Measurements from ENCODE around the gene TRIM47.
A peak's percentile ranks its signal among the peaks of the same experiment; 100 is the strongest.
"Not testable (repeated sequence)": the region's sequence is repeated elsewhere in the genome, so short reads cannot be mapped to it uniquely, and the experiment has no call there.

Gene TRIM47

DNA sequence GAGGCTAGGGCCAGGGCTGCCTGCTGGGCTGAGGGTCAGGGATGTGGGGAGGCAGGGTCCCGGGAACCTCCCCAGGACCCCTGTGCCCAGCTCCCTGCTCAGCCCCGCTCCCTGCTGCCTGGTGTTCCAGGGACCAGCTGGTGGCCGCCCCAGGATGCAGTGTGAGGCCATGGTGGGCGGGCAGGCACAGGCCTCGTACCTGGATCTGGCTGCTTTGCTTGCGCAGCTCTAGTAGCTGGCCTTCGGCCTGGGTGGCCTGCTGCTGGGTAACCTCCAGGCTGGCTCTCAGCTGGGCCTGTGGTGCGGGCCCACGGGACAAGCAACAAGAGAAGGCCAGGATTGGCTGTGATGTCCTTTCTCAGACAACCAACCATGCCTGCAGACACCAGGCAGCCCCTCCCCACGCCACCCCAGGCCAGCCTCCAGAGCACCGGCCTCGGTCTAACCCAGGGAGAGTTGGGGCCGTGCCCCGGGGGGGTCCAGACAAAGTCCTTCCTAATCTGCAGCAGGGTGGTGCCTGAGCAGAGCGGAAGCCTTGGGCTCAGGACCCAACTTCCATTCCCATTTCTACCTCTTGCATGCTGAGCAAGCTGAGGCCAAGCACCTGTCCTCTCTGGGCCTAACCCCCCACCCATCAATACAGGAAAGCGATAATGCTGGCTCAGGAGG, 14.3 kb upstream of the TRIM47 start:
- DNase-seq (ENCODE audit: low read depth, low spot score): no peak

DNA sequence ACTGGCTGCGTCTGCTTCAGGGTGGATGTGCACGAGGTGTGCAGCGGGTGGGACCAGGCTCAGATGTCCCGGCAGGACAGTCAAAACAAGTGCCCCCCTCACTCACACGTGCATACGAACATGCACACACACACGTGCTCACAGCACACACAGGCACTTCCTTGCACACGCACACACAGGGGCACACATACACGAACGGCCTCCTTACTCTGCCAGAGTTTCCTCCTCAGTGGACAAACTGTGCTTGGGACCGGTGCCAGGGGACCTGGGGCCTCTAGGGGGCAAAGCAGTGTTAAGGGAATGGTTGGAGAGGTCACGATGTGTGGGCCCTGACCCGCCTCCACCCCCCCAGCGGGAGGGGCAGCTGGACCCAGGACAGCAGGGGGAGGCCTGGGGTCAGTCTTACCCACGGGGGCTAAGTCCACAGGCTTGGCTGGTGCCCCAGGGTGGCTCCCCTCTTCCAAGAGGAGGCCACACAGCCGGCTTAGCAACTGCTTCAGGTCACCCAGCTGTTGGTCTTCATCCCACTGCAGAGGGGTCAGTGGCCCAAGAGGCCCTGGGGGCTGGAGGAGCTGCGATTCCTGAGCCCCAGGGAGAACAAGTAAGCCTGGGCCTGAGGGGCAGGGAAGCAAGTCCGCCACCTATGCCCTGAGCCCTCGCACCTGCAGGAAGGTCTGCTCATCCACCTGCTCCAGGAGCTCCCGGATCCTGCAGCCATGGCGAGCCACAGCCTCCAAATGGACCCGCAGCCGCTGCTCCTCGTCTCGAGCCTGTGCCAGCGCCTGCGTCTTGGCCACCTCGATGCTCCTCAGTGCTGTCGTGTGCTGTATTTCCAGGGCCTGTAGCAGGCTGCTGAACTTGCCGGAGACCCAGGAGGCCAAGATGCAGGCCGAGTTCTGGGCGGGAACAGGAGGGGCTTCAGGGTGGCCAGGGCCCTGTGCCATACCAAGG, 13.5 kb upstream of the TRIM47 start:
- no peak for DNase-seq (ENCODE audit: low read depth, low spot score)

DNA sequence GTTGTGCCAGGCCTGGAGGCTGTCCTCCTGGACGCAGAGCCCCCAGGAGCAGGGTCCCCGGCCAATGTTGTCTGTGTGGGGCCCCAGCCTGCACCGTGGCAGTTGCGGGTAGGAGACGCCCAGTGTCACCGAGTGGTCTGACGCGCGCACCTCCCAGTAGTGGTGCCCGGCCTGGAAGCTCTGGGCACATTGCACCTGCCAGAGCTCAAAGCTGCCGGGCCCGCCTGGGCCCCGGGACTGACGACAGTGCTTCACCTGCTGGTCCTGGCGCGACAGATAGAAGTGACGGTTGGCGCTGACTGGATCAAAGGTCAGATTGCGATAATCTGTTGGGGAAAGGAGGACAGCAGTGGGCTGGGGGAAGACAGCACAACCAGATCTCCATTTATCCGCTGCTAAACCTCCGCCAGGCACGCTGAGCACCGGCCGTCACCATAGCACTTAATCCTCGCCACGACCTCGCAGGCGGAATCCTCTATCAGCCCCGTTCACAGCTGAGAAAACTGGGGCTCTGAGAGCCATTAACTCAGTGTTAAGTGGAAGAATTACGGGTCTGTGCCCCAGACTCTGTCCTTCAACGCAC, 12.7 kb upstream of the TRIM47 start:
- DNase-seq (ENCODE audit: low read depth, low spot score): no peak

GRCh38 chr17:75889454-75889853, 11.1 kb upstream of the TRIM47 start:
- no peak for DNase-seq (ENCODE audit: low read depth, low spot score)

GRCh38 chr17:75888484-75888883, 10.1 kb upstream of the TRIM47 start:
- DNase-seq (ENCODE audit: low read depth, low spot score): no peak

DNA sequence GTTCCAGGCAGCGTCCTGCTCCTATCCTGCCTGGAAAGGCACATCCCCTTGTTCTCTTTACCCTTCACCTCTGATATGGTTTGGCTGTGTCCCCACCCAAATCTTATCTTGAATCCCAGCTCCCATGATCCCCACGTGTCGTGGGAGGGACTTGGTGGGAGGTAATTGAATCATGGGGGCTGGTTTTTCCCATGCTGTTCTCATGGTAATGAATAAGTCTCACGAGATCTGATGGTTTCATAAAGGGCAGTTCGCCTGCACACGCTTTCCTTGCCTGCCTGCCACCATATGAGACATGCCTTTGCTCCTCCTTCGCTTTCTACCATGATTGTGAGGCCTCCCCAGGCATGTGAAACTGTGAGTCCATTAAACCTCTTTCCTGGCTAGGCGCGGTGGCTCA, 7.5 kb upstream of the TRIM47 start:
- not testable (repeated sequence) for DNase-seq (ENCODE audit: low read depth, low spot score)

DNA sequence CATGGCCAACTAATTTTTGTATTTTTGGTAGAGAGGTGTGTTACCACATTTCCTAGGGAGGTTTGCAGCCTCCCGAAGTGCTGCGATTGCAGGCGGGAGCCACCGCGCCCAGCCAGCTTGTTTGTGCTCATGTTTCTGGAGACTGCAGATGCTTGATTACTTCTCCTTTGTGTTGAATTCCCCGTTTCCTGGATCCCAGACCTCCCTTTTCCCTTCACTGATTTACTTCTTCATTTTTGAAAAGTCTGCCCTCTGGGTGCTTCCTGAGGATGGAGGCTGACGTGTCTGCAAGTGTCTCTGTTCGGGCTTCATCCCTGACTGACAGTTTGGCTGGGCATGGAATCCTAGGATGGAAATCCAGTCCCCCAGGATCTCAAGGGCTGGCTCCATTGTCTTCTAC, 7.0 kb upstream of the TRIM47 start:
- no peak for DNase-seq (ENCODE audit: low read depth, low spot score)

GRCh38 chr17:75881678-75882454, 3.5 kb upstream of the TRIM47 start:
- DNase-seq (ENCODE audit: low read depth, low spot score): no peak

DNA sequence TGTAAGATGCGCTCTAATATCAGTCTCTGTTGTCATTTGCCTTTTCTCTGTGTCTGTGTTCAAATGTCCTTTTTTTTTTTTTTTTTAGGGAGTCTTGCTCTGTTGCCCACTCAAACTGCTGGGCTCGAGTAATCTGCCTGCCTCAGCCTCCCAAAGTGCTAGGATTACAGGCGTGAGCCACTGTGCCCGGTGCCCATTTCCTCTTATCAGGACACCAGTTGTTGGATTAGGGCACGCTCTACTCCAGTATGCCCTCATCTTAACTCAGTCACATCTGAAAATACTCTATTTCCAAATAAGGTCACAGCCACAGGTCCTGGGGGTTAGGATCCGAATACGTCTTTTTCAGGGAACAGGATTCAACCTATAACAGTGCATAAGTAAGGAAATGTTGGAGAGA, 1.9 kb upstream of the TRIM47 start:
- DNase-seq (ENCODE audit: low read depth, low spot score): no peak

GRCh38 chr17:75877752-75878173, 618 bp downstream of the TRIM47 start:
- no peak for DNase-seq (ENCODE audit: low read depth, low spot score)

GRCh38 chr17:75876938-75877751, 1.2 kb downstream of the TRIM47 start:
- peak; percentile 58 for DNase-seq (ENCODE audit: low read depth, low spot score)

GRCh38 chr17:75876190-75876937, 2.0 kb downstream of the TRIM47 start:
- DNase-seq (ENCODE audit: low read depth, low spot score): no peak

DNA sequence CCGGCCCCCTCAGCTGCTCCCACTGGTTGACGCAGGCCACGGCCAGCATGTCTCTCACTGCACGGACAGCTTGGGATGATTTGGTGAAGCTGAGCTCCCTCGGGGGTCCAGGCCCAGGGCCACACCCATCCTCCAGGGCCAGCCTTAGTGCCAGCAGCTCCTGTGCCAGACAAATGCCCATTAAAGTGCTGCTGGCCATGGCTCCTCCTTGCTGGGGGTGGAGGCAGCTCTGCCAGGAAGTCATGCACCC, 2.5 kb downstream of the TRIM47 start:
- DNase-seq (ENCODE audit: low read depth, low spot score): no peak

GRCh38 chr17:75875182-75875939, 3.0 kb downstream of the TRIM47 start:
- no peak for DNase-seq (ENCODE audit: low read depth, low spot score)

DNA sequence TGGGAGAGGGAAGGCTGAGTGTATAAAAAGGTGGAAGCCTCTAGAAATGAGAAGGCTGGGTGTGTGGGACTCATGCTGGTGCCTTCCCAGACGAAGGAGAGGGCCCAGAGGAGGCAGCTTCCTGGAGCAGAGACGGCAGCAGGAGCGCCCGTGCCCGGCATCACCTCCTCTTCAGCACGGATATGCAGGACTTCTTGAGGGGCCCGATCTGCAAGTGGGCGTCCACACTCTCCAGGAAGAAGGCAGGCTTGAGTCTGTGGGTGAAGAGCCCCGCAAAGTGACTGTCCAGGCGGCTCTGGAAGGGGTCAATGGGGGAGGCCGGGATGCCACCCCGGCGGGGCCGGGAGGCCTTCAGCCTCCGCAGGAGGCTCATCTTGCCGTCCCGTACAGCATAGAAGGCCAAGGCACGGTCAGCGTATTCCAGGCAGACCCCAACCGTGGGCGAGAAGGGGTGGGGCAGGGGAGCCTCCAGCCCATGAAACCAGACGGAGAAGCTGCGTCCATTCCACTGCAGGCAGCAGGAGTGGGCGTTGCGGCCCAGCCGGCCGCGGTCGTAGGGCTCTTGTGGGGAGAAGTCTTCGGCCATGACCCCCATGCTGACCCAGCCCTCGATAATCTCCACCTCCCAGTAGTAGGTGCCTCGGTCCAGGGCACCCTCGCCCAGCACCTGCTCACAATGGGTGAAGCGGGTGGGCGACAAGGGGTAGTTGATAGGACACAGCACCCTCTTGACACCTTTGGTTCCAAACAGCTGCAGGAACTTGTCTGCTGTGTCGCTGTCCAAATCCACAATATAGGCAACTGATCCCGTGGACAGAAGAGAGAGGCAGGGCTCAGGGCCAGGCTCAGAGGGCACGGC, 3.8 kb downstream of the TRIM47 start:
- no peak for DNase-seq (ENCODE audit: low read depth, low spot score)

GRCh38 chr17:75873587-75874322, 4.6 kb downstream of the TRIM47 start:
- no peak for DNase-seq (ENCODE audit: low read depth, low spot score)

DNA sequence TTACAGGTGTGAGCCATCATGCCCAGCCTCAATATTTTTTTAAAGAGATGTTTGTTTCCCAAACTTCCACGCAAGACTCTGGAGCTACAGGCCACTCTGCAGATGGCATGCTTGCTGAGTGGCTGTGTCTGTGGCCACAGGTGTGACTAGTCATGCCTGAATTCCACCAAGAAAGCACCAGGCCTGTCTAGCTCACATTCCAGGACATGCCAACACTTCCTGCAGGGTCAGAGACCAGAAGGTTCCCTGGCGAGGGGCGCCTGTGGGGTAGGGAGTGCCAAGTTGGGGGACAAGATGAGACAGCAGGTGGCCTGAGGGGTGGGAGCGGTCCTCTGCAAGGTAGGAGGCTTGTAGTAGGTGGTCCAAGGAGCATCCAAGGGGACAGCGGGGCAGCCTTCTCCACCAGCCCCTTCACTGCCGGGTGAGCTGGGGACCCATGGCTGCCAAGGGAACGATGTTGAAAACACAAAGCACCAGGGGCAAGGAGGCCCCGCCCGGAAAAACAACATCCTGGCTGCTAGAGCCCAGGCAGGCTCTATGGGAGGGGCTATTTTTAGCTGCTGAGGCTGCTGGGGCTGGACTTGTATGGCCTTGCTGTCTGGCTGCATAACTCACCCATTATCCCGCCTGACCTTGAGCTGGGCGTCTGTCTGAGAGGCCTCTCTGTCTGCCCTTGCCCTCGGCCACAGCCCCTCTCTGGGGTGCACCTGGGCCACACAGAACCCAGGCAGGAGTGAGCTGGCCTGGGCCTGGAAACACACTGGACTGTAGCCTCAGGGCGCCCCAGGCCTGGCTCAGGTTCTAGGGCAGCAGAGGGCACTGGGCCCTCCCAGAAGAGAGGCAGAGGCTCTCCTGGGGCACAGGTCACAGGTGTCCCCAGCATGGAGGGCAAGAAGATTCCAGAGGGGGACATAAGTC, 5.7 kb downstream of the TRIM47 start:
- DNase-seq (ENCODE audit: low read depth, low spot score): no peak
